HAP-1 (cell line): Measurements from ENCODE around the gene CREBZF.
A peak's percentile ranks its signal among the peaks of the same experiment; 100 is the strongest.
"Not testable (repeated sequence)": the region's sequence is repeated elsewhere in the genome, so short reads cannot be mapped to it uniquely, and the experiment has no call there.

ENCODE experiments used
- DNase-seq, 2 experiments: peaks; one replicate each; pipeline ENCODE4 v3.0.0-alpha.2; 2016 to 2020; ENCODE audit warnings: low spot score in 2 of 2
- H3K27me3 ChIP-seq: fragments of 250-450 bp; sonication (Bioruptor Pico); 2 replicates; pipeline ENCODE4 v1.5.1; 2020; ENCODE audit warnings: low read depth, mild to moderate bottlenecking, moderate library complexity
- H3K36me3 ChIP-seq: fragments of 250-450 bp; sonication (Bioruptor Pico); replicated peaks from 2 replicates; pipeline ENCODE4 v1.5.1; 2020; ENCODE audit warnings: mild to moderate bottlenecking
- H3K4me1 ChIP-seq: fragments of 250-450 bp; sonication (Bioruptor Pico); 2 replicates; pipeline ENCODE4 v1.5.1; 2020; ENCODE audit warnings: mild to moderate bottlenecking
- H3K4me3 ChIP-seq: fragments of 250-450 bp; sonication (Bioruptor Pico); 2 replicates; pipeline ENCODE4 v1.5.1; 2020; ENCODE audit warnings: mild to moderate bottlenecking, moderate library complexity
- H3K9me3 ChIP-seq: fragments of 250-450 bp; sonication (Bioruptor Pico); 2 replicates; pipeline ENCODE4 v1.5.1; 2020; ENCODE audit warnings: mild to moderate bottlenecking, moderate library complexity
- in situ Hi-C: fragments of 300-500 bp; cut with MboI; formaldehyde crosslinking; loops from 3 replicates; pipeline ENCODE4 v1.14.3; 2020; ENCODE audit warnings: low sequenced_read_pairs, inconsistent platforms, mixed read lengths

Gene CREBZF

DNA sequence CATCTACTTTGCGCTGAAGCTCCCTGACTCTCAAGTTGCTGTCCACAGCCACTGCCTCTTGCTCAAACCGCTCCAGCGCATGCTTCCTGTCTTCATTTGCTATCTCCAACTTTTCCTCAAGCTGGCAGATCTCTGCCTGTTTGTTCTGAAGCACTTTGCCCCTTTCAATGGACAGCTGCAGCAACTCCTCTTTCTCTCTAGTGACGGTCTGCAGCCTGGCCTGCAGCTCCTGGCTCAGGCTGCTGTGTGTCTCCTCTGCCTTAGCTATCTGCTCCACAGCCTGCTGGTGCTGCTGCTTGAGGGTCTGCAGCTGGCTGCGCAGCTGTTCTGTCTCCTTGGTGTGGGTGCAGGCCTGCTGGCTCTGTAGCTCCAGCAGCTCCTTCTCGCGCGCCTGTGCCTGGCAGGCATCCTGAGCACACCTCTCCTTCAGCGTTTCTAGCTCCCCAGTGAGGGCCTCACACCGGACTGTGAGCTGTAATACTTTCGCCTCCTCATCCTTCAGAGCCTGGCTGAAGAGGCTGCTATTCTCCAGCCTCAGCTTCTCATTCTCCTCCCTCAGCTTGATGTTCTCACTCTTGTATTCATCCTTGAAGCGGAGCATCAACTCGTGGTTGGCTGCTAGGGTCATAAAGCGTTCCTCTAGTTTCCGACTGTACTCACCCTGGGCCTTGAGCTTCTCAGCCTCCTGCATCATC, 20.3 kb upstream of the CREBZF start:
- no peaks in the 10 kb centered on the region; the same call in 1 of the 2 replicates for H3K4me1 ChIP-seq
- no peaks in the 10 kb centered on the region for H3K36me3 ChIP-seq
- H3K9me3 ChIP-seq = no peaks in the 10 kb centered on the region
- DNase-seq = no peak
- in situ Hi-C loops = no loop called here
- peaks cover 6% of the 10 kb centered on the region; the same call in 1 of the 2 replicates for H3K27me3 ChIP-seq
- no peak overlapping the region for H3K4me3 ChIP-seq

DNA sequence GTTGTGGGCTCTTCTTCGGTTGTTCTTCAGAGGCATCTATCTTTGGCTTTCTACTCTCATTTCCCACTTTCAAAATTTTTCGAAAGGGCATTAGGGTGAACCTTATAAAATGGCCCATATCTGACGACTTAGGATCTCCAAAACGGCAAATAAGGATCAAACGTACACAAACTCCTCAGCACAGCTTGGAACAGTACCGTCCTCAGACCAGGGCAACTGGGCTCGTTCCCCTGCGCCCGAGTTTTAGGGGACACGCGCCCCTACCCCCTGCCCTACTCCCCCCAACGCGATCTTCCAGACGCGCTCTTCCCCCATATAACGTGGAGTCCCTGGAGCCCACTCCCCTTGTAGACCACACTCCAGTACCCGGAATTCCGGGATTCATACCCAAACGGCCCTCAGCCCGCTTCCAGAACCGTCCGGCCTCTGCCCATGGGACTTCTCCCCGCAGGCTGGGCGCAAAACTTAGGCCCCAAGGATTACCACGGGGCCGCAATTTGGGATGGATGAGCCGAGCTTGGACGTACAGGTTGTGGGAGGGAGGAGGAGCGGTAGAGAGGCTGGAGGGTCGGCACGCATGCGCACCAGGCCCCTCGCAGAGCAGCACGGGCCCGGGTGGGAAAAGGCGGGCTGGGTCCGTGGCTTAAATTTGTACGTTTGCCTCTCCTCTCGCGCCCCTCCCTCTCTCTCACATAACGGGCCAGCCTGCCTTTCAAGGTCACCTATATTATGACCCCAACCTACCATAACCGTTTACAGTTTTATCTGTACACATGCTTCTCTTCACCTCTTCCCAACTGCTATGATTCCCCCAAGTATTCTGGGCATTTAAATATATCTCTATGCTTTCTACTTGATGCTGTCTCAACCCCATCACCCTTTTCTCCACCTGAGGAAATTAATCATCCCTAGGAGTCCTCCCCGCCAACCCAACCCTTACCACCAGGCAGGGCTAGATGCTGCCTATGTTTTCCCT, 17.7 kb upstream of the CREBZF start:
- no peaks in the 10 kb centered on the region; the same call in 1 of the 2 replicates for H3K4me1 ChIP-seq
- in situ Hi-C loops = no loop called here
- no peaks in the 10 kb centered on the region; the same call in 1 of the 2 replicates for H3K27me3 ChIP-seq
- H3K9me3 ChIP-seq = no peaks in the 10 kb centered on the region
- no peak for DNase-seq
- no peak overlapping the region for H3K4me3 ChIP-seq
- no peaks in the 10 kb centered on the region for H3K36me3 ChIP-seq

DNA sequence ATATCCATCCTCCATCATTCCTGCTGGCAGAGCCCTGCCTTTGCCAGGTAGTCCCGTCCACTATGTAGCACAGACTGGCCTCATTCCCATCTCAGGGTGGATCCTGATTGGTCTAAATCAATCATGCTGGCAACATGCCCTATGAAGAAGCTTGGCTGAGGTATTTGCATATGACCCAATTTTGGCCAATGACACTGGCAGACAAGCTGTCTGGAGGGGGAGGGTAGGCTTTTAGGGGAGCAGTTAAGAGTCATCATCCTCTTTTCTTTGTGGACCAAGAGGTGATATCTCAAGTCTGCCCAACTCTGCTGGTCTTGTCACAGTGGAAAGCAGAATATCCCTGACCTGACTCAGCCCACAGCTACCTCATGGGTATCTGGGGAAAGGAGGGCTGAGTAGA, 16.0 kb upstream of the CREBZF start:
- Histone ChIP-seq H3K4me1 (no peaks in the 10 kb centered on the region; the same call in 1 of the 2 replicates), H3K4me3 (no peak overlapping the region), H3K36me3 (no peaks in the 10 kb centered on the region), H3K27me3 (no peaks in the 10 kb centered on the region; the same call in 1 of the 2 replicates), H3K9me3 (no peaks in the 10 kb centered on the region)
- in situ Hi-C loops = no loop called here
- DNase-seq = no peak

DNA sequence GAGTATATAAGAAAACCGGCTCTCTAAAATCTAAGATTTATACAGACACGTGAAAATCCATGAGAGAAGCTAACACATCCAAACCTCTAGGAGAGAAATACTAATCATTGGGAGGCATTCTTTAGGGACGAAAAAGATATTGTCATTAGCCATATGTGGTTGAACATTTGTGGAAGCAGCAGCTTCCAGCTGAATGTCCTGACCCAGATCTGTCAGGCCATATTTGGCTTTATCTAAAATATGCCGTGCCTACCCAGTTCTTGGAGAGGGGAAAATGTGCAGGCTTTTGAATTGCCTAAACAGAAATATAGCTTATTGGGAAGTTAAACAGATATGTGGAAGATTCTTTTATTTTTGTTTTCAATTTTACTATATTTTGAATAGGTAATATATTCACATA, 14.6 kb upstream of the CREBZF start:
- Histone ChIP-seq H3K4me1 (no peaks in the 10 kb centered on the region; the same call in 1 of the 2 replicates), H3K27me3 (no peaks in the 10 kb centered on the region; the same call in 1 of the 2 replicates), H3K36me3 (no peaks in the 10 kb centered on the region), H3K9me3 (no peaks in the 10 kb centered on the region), H3K4me3 (no peak overlapping the region)
- in situ Hi-C loops = no loop called here
- no peak for DNase-seq

DNA sequence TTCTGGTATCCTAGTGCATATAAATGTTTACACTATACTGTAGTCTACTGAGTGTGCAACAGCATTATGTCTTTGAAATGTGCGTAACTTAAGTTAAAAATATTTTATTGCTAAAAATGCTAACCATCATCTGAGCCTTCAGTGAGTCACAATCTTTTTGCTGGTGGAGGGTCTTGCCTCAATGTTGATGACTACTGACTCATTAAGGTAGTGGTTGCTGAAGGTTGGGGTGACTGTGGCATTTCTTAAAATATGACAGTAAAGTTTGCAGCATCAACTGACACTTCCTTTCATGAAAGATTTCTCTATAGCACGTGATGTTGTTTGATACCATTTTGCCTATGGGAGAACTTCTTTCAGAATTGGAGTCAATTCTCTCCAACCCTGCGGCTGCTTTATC, 8.5 kb upstream of the CREBZF start:
- DNase-seq = no peak
- no peaks in the 10 kb centered on the region; the same call in 1 of the 2 replicates for H3K9me3 ChIP-seq
- H3K36me3 ChIP-seq = no peaks in the 10 kb centered on the region
- no peaks in the 10 kb centered on the region for H3K27me3 ChIP-seq
- no peaks in the 10 kb centered on the region for H3K4me1 ChIP-seq
- in situ Hi-C loops = no loop called here
- no peak overlapping the region for H3K4me3 ChIP-seq

DNA sequence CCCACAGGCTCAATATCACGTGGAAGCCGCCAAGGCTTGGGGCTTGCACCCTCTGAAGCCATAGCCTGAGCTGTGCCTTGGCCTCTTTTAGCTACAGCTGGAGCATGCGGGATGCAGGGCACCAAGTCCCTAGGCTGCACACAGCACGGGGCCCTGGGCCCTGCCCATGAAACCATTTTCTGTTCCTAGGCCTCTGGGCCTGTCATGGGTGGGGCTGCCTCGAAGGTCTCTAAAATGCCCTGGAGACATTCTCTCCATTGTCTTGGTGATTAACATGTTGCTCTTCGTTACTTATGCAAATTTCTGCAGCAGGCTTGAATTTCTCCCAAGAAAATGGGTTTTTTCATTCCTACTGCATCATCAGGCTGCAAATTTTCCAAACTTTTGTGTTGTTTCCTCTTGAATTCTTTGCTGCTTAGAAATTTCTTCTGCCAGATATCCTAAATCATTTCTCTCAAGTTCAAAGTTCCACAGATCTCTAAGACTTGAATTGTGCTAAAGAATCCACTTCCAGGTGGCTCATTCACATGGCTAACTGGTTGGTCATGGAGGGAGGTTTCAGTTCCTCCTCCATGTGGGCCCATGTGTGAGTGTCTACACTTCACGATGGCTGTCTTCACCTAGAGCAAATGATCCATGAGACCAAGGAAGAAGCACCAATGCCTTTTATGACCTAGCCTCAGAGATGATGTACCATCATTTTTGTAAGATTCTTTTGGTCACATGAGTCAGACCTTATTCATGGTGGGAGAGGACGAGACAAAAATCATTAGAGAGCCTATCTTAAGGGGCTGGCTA, 7.4 kb upstream of the CREBZF start:
- in situ Hi-C loops = no loop called here
- Histone ChIP-seq H3K27me3 (no peaks in the 10 kb centered on the region), H3K4me1 (no peaks in the 10 kb centered on the region), H3K4me3 (no peak overlapping the region), H3K36me3 (no peaks in the 10 kb centered on the region), H3K9me3 (no peaks in the 10 kb centered on the region; the same call in 1 of the 2 replicates)
- no peak for DNase-seq

DNA sequence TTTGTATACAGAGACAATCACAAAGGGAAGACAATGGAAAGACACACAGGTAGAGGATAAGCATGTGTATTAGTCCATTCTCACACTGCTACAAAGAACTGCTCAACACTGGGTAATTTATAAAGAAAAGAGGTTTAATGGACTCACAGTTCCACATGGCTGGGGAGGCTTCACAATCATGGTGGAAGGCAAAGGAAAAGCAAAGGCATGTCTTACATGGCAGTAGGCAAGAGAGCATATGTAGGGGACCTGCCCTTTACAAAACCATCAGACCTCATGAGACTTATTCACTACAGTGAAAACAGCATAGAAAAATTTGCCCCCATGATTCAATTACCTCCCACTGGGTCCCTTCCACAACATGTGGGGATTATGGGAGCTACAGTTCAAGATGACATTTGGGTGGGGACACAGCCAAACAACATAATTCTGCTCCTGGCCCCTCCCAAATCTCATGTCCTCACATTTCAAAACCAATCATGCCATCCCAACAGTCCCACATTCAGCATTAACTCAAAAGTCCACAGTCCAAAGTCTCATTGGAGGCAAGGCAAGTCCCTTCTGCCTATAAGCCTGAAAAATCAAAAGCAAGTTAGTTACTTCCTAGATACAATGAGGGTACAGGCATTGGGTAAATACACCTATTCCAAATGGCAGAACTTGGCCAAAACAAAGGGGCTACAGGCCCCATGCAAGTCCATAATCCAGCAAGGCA, 6.2 kb upstream of the CREBZF start:
- H3K4me3 ChIP-seq, in situ Hi-C loops, H3K9me3 ChIP-seq, DNase-seq, H3K4me1 ChIP-seq, H3K36me3 ChIP-seq, H3K27me3 ChIP-seq: not testable (repeated sequence)

DNA sequence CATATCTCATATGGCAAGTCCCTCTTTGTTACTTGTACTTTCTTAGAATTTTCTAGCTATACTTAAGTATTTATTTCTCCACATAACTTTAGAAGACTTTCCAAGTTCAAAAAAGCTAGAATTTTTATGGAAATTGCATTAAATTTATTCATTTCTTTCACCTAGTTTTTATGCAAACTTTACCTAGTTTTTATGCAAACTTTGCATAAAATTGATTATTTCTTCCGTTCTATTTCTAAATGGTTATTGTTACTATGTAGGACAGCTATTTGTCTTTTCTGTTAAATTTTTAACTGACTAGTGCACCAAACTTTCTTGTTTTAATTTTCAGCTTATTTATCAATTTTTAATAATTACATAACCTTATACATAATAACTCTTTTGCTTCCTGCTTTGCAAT, 3.2 kb upstream of the CREBZF start:
- no peak for DNase-seq
- Histone ChIP-seq H3K36me3 (0 out of 2 replicates have a peak, but pooled peaks cover 2% of the 10 kb centered on the region), H3K4me3 (no peak overlapping the region), H3K9me3 (no peaks in the 10 kb centered on the region; the same call in 1 of the 2 replicates), H3K4me1 (peaks cover 6% of the 10 kb centered on the region), H3K27me3 (no peaks in the 10 kb centered on the region)
- in situ Hi-C loops = no loop called here

DNA sequence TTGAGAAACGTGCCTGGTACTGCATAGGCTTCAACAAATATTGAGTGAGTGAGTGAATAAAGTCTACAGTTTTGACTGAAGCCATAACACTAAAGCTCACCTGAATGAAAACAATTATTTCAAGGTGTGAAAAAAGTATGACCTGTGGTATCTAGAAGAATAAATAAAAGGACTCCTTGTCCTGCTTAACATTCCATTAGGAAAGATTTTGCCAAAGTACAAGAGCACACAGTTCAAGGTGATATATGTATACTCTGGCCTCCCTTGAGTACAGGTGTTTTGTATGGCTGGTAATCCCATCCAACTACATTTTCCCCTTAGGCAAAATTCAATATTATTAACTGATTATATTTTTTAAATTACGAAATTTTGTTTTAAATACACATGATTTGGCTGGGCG, 1.8 kb upstream of the CREBZF start:
- Histone ChIP-seq H3K36me3 (peaks cover 13% of the 10 kb centered on the region), H3K9me3 (no peaks in the 10 kb centered on the region; the same call in 1 of the 2 replicates), H3K4me1 (peaks cover 6% of the 10 kb centered on the region), H3K27me3 (no peaks in the 10 kb centered on the region), H3K4me3 (no peak overlapping the region)
- DNase-seq = no peak
- in situ Hi-C loops = no loop called here

DNA sequence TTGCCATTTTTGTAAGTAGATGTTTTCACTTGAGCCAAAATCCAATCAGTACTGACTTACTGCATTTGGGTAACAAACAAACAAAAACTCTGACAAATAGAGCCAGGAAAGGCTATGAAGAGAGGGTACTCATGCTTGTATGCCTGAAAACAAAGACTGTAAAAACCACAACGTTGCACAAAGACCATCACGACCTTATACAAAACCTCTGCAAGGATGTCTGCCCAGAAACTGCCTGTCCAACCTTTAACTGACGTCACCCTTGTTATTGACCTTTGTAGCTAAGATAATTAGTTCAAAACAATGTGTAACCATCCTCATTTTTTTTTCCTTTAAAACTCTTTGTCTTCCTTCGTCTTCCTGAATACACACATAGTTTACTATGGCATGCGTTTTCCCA, 804 bp upstream of the CREBZF start:
- H3K27me3 ChIP-seq = no peaks in the 10 kb centered on the region
- peaks cover 13% of the 10 kb centered on the region for H3K36me3 ChIP-seq
- no peak for DNase-seq
- H3K4me3 ChIP-seq = no peak overlapping the region; the same call in 1 of the 2 replicates
- H3K9me3 ChIP-seq = no peaks in the 10 kb centered on the region
- in situ Hi-C loops = no loop called here
- peaks cover 7% of the 10 kb centered on the region for H3K4me1 ChIP-seq

DNA sequence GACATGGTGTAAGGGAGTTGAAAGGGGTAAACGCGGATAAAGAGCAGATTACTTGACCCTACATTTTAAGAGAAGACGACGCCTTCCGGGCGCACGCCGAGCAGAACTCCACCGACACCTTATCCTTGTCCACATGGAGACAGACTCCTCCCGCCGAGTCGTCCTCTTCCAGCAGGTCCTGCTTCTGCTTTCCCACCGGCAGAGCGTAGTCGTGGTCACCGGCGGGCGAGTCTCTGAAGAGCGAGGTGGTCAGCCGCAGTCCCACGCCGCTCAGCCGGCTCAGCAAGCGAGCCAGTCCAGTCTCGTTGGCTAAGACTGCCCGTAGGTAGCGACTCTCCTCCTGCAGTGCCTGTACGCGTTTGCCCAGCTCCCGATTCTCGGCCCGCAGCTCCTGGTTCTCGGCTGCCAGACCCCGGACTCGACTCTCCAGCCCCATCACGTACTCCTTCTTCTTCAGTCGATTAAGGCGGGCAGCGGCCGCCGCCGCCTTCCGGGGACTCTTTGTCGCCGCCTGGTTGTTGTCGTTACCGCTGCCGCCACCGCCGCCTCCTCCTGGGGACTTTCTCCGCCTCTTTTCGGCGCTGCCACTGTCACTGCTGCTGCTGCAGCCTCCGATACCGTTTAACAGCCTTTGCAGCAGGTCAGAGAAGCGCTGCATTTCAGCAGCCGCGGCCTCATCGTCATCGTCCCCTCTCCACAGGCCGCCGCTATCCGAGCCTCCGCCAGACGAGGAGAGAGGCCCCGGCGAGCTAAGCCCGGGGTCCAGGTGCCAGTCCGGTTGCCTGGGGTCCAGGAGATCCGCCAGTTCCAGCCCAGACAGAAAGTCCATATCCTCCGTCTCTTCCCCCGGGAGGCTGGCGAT, 945 bp downstream of the CREBZF start:
- in situ Hi-C loops = no loop called here
- Histone ChIP-seq H3K4me1 (peaks cover 19% of the 10 kb centered on the region), H3K9me3 (no peaks in the 10 kb centered on the region), H3K27me3 (no peaks in the 10 kb centered on the region), H3K4me3 (peak overlapping the region; percentile 84), H3K36me3 (peaks cover 30% of the 10 kb centered on the region)
- DNase-seq = peak; percentile 63 to 81

DNA sequence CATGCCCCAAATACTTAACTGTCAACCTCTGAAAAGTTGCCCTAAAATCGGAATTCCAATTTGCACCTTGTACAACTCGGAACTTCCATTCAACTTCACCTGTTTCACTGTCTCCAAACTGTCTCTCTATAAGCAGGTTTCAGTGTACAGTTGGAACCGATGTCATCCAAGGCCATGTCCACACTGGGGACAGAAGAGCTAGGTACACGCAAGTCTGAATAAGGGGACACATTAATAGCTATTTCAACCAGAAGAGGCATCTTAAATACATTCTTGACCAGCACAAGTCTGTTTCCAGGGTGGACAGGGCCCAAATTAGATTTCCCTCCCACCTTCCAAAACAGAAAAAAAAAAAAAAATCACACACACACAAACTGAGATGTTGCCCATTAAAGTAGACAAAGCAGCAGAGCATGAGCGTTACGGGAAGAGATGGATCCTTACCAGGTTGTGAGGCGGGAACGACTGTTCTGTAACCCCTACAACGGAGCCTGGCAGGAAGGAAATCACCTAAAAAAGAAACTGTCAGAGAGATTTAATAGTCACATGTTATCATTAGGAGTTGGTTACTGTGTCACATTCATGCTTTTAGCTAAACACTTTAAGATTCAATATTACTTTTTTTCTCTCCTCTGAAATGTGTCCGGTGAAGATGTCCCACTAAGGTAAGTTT, 1.7 kb downstream of the CREBZF start:
- DNase-seq = peak in 1 of 2 experiments; percentile 19
- Histone ChIP-seq H3K9me3 (no peaks in the 10 kb centered on the region), H3K4me3 (peak overlapping the region; percentile 84), H3K4me1 (peaks cover 19% of the 10 kb centered on the region), H3K27me3 (no peaks in the 10 kb centered on the region), H3K36me3 (peaks cover 38% of the 10 kb centered on the region)
- in situ Hi-C loops = no loop called here
